Central memory CD4-positive, alpha-beta T cell (primary cell): ENCODE measurements around the gene ABITRAM.
"Not testable (repeated sequence)": the region's sequence is repeated elsewhere in the genome, so short reads cannot be mapped to it uniquely, and the experiment has no call there.

Experiments used
- DNase-seq: peaks from one replicate; pipeline ENCODE4 v3.0.0; 2022

ABITRAM gene

DNA sequence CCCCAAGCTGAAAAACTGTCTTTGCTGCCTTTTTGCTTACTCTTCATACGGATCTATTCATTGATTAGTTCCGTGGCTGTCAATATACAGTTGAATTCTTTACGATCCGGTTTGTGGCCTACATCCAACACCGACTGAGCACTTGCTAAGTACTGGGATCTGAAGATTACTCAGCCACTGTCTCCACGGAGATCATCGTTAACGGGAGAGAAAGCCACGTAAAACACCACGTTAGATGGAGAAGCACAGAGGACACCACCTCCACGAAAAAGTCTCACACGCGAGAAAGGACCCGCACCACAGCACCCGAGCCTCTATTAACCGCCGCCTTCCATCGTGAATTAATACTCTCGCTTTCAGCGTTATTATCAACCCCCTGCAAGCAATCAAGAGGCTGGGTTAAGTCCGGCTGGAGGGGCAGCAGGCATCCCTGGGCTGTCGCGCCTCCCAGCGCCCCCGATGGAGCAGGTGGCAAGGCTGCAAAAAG, 926 bp upstream of the ABITRAM start:
- DNase-seq, result no peak

DNA sequence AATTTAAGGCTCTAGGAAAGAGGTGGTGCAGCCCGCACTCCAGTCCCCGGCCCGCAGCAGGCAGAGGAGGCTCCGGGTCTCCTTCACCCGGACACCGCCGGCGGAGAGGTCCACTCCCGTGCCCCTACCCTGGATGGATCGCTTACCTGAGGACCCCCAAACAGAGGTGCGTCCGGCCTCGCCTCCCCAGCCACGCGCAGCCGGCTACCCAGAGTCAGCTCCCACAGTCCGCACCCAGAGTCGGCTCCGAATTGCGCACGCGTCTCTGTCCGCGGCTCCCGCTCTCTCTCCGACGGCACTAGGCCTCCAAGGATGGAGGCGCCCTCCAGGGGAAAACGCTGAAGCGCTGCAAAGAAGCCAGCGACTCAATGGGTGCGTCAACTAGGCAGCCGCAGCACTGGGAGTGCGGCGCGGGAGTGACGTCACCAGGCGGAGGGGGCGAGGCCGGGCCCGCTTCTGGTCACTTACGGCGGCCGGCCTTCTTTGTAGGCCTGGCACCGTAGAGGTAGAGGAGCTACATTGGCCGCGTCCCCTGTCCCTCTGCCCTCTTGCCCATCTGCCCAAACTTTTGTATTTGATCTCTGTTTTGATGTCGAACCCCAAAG, 380 bp upstream of the ABITRAM start, which contains the start of gene ELP1:
Gene ELP1 (minus strand): TSS at position 407 of the 605 bp plus-strand sequence. CDS start 2,978 bp downstream, outside the sequence.
- DNase-seq, result peak; percentile 92

DNA sequence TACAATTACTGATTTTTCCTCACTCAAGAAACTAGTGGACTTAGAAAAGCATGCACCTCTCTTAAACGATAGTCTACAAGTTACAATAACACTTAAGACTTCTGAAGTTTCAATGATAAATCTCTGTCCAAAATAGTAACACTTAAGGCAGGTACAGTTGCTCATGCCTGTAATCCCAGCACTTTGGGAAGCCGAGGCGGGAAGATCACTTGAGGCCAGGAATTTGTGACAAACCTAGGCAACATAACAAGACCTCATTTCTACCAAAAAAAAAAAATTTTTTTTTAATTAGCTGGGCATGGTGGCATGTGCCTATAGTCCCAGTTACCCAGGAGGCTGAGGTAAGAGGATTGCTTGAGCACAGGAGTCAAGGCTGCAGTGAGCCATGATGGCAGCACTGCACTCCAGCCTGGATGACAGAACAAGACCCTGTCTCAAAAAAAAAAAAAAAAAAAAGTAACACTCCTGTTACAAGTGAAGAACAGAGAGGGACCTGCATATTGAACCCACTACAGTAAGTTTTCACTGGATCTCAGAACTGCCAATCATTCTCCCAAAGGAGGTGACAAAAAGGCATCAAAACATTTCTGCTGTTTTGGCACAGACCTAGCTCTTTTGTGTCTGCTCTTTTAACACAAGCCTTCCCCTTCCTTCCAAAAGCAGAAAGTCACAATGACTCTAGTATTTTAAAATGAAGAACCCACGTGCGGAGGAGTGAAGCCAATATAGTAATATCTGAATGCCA, 3.5 kb downstream of the ABITRAM start:
- DNase-seq, result no peak

DNA sequence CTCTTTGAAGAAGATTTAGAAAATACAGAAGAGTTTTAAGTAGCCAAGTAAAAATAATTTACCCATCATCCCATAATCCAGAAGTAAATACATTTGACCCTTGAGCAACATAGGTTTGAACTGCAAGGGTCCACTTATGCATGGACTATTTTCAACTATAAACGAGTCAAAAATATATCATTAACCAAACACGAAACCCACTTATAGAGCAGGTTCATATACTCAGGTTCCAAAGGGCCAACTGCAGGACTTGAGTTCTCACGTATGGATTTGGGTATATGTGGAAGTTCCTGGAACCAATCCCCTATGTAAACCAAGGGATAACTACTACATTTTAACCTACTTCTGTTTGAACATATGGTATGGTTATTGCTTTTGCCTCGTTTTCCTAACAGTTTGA, 5.8 kb downstream of the ABITRAM start:
- DNase-seq, result no peak

DNA sequence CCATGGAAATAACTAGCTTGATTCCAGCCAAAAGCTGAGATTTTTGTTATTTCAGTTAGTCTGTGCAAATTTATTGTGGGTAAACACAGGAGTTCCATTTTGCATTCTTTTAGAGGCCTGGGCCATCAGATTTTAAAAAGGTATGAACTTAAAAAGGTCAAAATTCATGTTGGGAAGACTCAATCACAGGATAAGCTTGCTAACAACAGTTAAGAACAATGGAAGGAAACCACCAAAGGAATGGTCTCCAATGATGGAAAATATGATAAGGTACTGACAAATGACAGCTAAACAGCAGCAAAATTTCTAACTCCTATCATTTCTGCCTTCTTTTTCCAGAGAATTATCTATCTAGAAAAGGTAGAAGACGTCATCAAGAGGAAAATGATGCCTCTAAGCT, 16.0 kb downstream of the ABITRAM start:
- no peak for DNase-seq

DNA sequence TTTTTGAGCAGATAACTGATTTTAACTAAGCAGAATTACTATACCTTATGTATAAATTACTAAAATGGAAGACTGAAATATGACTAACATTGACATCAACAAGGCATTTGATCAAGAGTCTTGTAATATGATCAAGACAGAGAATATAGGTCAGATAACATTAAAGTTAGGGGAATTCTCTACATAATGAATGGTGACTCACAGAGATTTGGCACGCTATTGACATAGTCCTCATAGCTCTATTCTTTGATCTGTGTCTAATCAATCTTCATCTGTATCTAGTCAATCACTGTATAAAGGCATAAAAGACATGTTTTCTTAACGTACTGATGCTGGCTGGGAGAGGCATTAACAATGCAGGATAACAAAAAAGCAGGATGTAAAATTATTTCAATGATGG, 17.4 kb downstream of the ABITRAM start:
- no peak for DNase-seq

DNA sequence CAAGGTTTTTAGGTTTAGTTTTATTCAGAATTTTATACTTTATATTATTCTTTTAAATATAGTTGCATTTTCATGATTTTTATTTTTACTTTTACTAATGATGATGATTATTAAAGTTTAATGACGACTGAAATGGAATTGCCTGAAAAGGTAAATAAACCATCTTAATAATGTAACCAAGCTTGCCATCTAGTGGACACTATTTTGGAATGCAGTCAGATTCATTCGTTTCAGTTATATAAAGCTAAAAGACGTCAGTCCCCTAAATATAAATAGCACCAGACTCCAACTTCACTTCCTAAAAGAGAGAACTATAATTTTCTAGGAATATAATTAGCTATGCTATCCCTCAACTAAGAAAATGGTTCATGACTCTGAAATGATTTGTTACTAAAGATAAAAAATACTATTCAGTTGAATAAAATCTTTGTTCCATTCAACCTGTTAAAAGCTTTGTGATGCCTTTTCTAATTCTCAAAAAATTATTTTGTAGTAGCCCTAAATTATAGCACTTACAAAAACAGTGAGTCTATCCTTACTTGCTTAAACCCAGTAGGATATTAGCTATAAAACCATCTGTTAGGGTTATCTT, 19.9 kb downstream of the ABITRAM start:
- peak; percentile 20 for DNase-seq

DNA sequence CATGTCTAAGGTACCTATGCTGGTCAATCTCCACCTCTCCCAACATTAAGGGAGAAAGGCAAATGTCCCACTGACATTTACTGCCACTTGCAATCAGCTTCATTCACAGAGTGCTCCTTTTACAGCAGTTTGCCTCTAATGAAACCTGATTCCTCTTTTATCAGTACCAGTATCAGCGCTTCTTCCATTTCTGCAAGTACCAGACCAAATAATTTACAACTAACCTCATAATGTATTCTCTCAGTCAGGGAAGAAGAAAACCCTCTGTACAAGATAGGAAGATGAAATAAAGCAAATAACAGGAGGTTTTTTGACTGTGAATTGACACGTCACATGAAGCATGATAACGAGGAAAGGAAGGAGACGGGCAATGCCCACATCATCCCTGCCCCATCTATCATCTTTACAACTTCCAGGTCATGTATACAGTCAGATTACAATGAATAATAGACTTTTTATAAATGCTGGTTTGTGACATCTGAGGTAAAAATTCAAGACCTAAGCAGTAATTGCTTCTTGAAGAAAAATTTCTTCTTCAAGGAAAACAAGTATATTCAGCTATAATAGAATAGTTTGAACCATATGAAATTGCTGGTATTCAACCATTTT, 21.9 kb downstream of the ABITRAM start:
- DNase-seq, result no peak

DNA sequence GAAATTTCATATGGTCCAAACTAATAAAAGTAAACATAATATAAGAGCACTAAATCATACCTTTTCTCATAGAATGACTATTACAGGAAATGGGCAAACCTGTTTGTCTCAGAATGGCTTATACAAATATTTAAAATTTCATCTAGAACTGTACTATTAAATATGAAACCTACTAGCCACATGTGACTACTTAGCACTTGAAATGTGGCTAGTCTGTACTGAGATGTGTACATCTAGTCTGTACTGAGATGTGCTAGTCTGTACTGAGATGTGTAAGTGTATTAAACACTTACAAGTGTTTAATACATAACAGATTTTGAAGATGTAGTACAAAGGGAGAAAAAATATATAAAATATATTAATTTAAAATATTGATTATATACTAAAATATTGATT, 22.4 kb downstream of the ABITRAM start:
- DNase-seq, result no peak

DNA sequence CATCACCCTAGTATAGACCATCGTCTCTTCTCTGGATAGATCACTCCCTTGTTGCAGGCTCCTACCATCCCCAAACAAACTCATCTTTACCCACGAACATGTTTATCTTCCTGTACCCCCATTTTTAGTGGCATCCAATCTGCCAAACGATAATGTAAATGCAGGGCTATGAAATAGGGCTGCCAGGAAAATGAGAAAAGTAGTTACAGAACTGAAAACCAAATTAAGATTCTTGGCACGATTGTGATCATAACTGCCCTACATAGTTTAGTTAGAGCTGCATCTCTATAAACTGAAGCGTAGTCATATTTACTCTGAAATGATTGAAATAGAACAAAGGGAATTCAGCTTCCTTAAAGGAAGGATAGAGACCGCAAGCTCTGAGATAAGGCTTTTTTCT, 26.1 kb downstream of the ABITRAM start:
- DNase-seq, result no peak

DNA sequence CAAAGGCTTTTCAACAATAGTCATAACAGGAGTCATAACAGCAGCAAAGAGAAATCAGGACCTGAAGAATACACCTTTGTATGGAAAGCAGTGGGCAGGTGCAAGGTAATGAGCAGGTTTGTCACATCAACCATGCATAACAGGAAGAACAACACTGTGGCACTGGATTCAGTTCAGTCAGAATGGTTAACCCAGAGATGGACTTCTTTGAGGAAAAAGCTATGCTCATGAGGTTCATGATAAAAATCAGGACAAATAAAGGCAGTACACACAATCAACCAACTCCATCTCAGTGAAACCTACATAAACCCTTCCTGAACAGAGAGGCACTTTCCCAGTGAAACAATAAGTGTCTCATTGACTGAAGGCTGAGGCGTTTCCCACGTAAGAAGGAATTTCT, 27.0 kb downstream of the ABITRAM start:
- no peak for DNase-seq

DNA sequence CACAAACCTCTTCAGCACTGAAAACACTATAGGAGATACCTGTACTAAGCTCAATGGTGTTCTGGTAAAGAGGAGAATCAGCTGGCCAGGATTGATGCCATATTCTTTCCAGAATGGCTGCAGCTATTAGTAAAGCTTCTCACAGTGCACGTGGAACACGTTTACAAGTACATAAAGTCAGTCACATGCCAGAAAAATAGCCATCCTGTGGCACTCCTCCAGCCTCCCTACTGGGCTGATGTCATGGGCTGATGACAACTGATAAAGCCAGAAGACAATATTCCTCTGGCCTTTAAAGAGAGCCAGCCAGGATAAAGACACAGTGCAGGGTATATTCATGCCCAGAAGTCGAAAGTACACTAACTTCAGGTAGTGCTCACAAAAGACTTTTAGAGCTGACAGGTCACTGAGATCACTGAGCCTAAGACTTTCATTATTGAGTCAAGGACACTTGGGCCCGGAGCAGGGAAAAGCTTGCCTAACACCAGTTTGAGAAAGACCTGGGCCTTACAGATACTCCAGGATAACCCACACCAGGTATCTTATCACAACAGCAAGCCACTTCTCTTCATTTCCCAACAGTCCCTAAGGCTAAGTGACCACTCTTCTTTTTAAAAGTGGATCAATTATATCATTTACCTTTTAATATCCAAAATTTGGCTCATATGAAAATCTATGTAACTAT, 29.4 kb downstream of the ABITRAM start:
- DNase-seq, result no peak

DNA sequence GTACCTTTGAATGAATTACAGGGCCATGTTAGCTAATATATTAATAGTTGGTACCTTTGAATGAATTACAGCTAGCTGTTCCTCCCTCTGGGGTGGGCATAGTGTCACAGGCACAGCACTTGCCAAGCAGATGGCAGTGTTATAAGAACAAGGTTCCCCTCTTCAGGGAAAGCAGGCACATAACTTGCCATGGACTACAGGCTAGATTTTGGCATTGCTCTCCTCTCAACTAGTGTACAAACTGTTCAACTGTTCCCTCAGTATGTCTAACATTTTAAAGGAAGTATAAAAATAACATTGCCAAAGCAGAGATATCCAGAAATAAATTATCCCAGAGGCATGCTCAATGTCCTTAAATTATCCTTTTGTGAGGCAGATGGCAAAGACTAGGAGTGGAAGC, 33.7 kb downstream of the ABITRAM start:
- DNase-seq, result no peak

DNA sequence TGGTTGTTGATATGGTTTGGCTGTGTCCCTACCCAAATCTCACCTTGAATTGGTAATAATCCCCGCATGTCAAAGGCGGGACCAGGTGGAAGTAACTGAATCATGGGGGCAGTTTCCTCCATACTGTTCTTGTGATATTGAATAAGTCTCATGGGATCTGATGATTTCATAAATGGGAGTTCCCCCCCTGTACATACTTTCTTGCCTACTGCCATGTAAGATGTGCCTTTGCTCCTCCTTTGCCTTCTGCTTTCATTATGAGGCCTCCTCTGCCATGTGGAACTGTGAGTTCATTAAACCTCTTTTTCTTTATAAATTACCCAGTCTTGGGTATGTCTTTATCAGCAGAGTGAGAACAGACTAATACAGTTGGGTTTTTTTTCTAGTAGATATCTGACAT, 37.2 kb downstream of the ABITRAM start:
- not testable (repeated sequence) for DNase-seq

DNA sequence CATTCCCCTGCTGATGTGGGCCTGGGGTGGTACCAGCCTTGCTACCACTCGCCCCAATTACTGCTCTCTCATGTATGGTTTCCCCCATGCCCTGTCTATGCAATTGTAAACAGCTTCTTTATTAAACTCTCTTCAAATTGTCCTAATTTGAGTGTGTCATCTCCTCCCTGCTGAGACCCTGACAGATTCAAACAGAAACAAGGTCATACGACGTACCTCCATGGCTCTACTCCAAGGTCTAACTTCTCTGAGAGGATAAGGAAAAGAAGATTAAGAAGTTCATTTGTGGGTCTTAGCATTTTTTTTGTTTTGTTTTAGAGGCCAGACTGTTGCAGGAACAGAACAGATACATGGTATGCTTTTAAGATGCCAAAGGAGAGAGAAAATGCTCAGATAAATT, 38.0 kb downstream of the ABITRAM start:
- no peak for DNase-seq

DNA sequence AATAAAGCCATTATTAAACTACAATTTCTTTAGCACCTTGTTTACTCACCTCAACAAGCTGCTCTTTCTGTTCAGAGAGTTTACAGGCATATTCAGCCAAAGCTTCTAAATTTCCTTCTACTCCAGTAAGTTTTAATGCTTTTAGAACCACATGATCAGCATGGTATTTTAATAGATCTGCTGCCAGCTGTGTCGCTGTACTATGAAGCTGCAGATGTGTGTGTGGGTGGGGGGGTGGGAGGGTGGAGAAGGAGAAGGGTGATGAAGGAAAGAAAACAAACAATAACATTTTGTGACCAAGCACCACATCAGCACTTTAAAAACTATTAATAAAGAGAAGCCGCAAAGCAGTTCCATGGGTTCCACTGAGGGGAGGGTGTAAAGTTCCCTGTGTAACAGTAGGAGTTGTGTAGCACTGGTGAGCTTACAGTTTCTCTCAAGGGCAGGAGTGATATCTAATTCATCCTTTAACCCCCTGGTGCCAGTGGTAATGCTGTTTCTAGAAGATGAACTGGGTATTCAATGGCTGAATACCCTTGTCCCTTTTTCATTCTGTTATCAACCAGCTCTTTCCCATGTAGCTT, 38.5 kb downstream of the ABITRAM start:
- no peak for DNase-seq

DNA sequence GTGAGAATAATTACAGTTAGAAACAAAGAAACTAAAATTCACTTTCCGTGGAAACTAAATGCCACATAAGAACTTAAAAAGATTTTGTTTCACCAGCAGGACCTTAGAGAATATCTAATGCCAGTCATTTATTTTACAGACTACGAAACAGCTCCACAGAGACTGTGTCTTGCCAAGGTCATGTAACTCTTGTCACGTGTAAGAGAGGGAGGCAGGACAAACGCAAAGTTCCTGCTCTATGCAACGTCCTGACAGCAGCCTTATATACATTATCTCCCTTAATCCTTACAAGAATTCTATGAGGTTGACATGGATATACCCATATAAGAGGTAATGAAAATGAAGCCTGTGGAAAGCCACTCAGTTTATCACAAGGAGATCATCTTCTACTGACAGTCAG, 39.7 kb downstream of the ABITRAM start:
- DNase-seq, result no peak

DNA sequence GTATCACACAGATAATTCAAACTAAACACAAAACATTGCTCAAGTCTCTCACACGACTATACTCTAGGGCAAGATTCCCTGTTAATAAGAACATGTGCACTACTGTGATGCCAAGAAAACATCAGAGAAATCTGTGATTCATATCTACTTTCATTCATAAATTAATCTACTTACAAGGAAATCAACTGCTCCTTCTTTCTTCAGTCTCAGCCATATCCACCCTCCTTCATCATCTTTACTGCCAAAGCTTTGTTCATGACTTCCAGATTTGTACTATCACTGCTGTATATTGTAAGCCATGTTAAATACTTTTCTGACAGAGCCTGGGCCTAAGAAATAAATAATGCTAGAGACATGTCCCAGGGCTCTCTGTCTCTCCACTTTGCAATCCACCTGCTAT, 44.0 kb downstream of the ABITRAM start:
- DNase-seq, result no peak

DNA sequence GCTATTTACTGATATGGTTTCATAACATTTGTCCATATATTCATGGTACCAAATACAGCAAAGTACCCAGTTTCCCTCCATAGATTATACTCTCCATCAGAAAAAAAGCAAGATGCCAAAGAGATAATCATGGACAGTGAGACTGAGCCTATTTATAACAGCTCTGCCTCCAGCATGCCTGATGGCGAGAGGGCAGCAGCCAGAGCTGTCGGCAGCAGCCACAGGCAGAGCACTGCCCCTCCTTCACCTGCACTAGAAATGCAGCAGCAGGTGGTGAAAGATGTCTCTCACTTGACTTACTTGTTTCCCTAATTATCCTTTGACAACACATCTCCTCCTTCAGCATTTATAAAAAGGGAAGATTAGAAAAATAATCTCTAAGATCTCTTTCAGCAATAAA, 46.7 kb downstream of the ABITRAM start:
- DNase-seq, result no peak

DNA sequence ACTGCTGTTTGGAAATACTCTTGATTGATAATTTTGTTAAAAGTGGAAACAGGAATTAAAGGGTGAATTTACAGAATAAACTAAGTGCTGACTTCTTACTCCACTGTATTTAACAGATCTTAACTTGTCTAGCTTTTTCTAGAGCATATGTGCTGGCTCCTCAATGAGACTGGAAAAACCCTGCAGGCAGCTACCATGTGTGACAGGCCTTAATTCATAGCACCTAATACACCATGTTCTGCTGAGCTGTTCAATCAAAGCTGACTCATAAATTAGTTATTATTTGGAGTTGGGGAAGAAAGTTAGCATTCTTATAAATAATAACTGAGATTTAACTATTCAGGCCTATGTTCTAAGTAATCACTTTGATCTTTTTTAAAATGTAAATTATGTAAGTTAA, 49.7 kb downstream of the ABITRAM start:
- DNase-seq, result no peak
